SK-N-SH (cell line): Measurements from ENCODE around the gene PLAC9. TPM values are rescaled to one million over a fixed set of nuclear protein-coding genes. Genes with fewer than 3 reads are reported as not detected.

ENCODE experiments used
- CTCF ChIA-PET: fragments of 300-600, 350-600 bp; formaldehyde crosslinking; extraction: SDS; loops from one replicate; lab custom pipeline; 2021; lab: Yijun Ruan, JAX
- POLR2A ChIA-PET: fragments of 350-600 bp; sonication (Branson Sonifier 250); formaldehyde crosslinking; extraction: SDS; loops from one replicate; lab custom pipeline; 2020; ENCODE audit warnings: antibody characterized with exemption, inconsistent platforms; lab: Yijun Ruan, JAX
- DNase-seq: peaks from one replicate; pipeline ENCODE4 v3.0.0; 2012
- H2AFZ ChIP-seq: fragments of 200-600 bp; sonication (generic); 2 replicates; pipeline ENCODE4 v1.8.1; 2016; ENCODE audit warnings: antibody characterized with exemption, mild to moderate bottlenecking, low read depth
- H3F3A ChIP-seq: fragments of 200-600 bp; sonication (generic); replicated peaks from 2 replicates; pipeline ENCODE3; 2016; ENCODE audit warnings: antibody characterized with exemption, mild to moderate bottlenecking; ENCODE audit not compliant: insufficient read depth
- H3K27ac ChIP-seq, 2 experiments: fragments of 200-500 bp in 1 of 2; fragments of 200-600 bp in 1 of 2; sonication (Bioruptor generic) in 1 of 2; sonication (generic), shearing (Covaris generic) in 1 of 2; 2 replicates each; pipeline versions ENCODE4 v1.5.1 to v1.6.1; 2014 to 2016; ENCODE audit warnings: low read depth in 2 of 2, inconsistent platforms in 1 of 2, low read length in 1 of 2, mild to moderate bottlenecking in 1 of 2, mixed read lengths in 1 of 2
- H3K27me3 ChIP-seq: fragments of 200-600 bp; sonication (generic), shearing (Covaris generic); 2 replicates; pipeline ENCODE4 v1.6.1; 2016; ENCODE audit warnings: mixed run types; ENCODE audit not compliant: insufficient read depth
- H3K36me3 ChIP-seq, 2 experiments: fragments of 200-500 bp in 1 of 2; fragments of 200-600 bp in 1 of 2; sonication (Bioruptor generic) in 1 of 2; sonication (generic) in 1 of 2; replicated peaks in 1 of 2; 2 replicates each; pipeline versions ENCODE3 to v1.5.1; 2014 to 2016; ENCODE audit warnings: low read length in 1 of 2, mild to moderate bottlenecking in 1 of 2; ENCODE audit not compliant: insufficient read depth in 2 of 2, control insufficient read depth in 1 of 2
- H3K4me1 ChIP-seq, 2 experiments: fragments of 200-500 bp in 1 of 2; fragments of 200-600 bp in 1 of 2; sonication (Bioruptor generic) in 1 of 2; sonication (generic), shearing (Covaris generic) in 1 of 2; 2 replicates each; pipeline versions ENCODE4 v1.5.1 to v1.6.1; 2014 to 2016; ENCODE audit warnings: low read depth in 1 of 2, low read length in 1 of 2, mixed run types in 1 of 2; ENCODE audit not compliant: insufficient read depth in 2 of 2, control insufficient read depth in 1 of 2
- H3K4me2 ChIP-seq: fragments of 200-600 bp; sonication (generic), shearing (Covaris generic); 2 replicates; pipeline ENCODE4 v1.6.1; 2017; ENCODE audit warnings: mixed run types
- H3K4me3 ChIP-seq, 2 experiments: fragments of 200-500 bp in 1 of 2; fragments of 200-600 bp in 1 of 2; sonication (Bioruptor generic) in 1 of 2; sonication (generic), shearing (Covaris generic) in 1 of 2; 2 replicates each; pipeline versions ENCODE4 v1.5.1 to v1.8.1; 2014 to 2016; ENCODE audit warnings: low read depth in 2 of 2, inconsistent platforms in 1 of 2, low read length in 1 of 2, mild to moderate bottlenecking in 1 of 2, mixed read lengths in 1 of 2, moderate library complexity in 1 of 2
- H3K79me2 ChIP-seq: fragments of 200-600 bp; sonication (generic); 2 replicates; pipeline ENCODE4 v1.8.1; 2017; ENCODE audit warnings: mild to moderate bottlenecking; ENCODE audit not compliant: insufficient read depth
- H3K9ac ChIP-seq: fragments of 200-600 bp; sonication (generic); 2 replicates; pipeline ENCODE4 v1.6.1; 2017; ENCODE audit warnings: mixed run types
- H3K9me2 ChIP-seq: fragments of 200-600 bp; sonication (generic); 2 replicates; pipeline ENCODE4 v1.6.1; 2017; ENCODE audit warnings: mixed run types
- H3K9me3 ChIP-seq: fragments of 200-600 bp; sonication (generic); 2 replicates; pipeline ENCODE4 v1.6.1; 2017; ENCODE audit warnings: mixed run types, mild to moderate bottlenecking, moderate library complexity
- H4K20me1 ChIP-seq: fragments of 200-600 bp; sonication (generic); 2 replicates; pipeline ENCODE4 v1.6.1; 2017; ENCODE audit warnings: mild to moderate bottlenecking, mixed run types; ENCODE audit not compliant: insufficient read depth
- CHD2 ChIP-seq: fragments of 150-350 bp; IDR thresholded peaks from 2 replicates; pipeline ENCODE4 v1.6.1; 2018; ENCODE audit warnings: low read length; ENCODE audit not compliant: partially characterized antibody
- EZH2phosphoT487 ChIP-seq: fragments of 200-600 bp; sonication (generic); IDR thresholded peaks from 2 replicates; pipeline ENCODE4 v1.6.1; 2017; ENCODE audit warnings: low read depth, mixed run types, mild to moderate bottlenecking, antibody characterized with exemption, moderate library complexity, borderline replicate concordance
- FOXJ3 ChIP-seq: sonication (generic); formaldehyde crosslinking; IDR thresholded peaks from 2 replicates; pipeline ENCODE4 v1.5.1; 2020; ENCODE audit warnings: mild to moderate bottlenecking, missing genetic modification reagents
- GATA2 ChIP-seq: sonication (generic); formaldehyde crosslinking; IDR thresholded peaks from 2 replicates; pipeline ENCODE4 v1.5.0; 2020; ENCODE audit warnings: mild to moderate bottlenecking, missing genetic modification reagents
- JUND ChIP-seq: IDR thresholded peaks from 2 replicates; pipeline ENCODE4 v1.4.0; 2012
- MEF2A ChIP-seq: IDR thresholded peaks from 2 replicates; pipeline ENCODE4 v1.4.0; 2012; ENCODE audit warnings: low read depth, borderline replicate concordance
- NFIC ChIP-seq: IDR thresholded peaks from 2 replicates; pipeline ENCODE4 v1.4.0; 2012; ENCODE audit warnings: borderline replicate concordance
- RXRA ChIP-seq: IDR thresholded peaks from 2 replicates; pipeline ENCODE4 v1.4.0; 2012; ENCODE audit warnings: low read depth, mild to moderate bottlenecking, borderline replicate concordance
- SIN3A ChIP-seq: IDR thresholded peaks from 2 replicates; pipeline ENCODE4 v1.6.1; 2012; ENCODE audit warnings: low read depth, mild to moderate bottlenecking, low read length, moderate library complexity, borderline replicate concordance
- TCF12 ChIP-seq: IDR thresholded peaks from 2 replicates; pipeline ENCODE4 v1.4.0; 2012
- TEAD4 ChIP-seq: IDR thresholded peaks from 2 replicates; pipeline ENCODE4 v1.4.0; 2012; ENCODE audit warnings: mild to moderate bottlenecking, borderline replicate concordance; ENCODE audit not compliant: insufficient read depth
- YY1 ChIP-seq: IDR thresholded peaks from 2 replicates; pipeline ENCODE4 v1.4.0; 2012; ENCODE audit warnings: low read depth, mild to moderate bottlenecking
- WGBS: methylation state at CpG from one replicate; pipeline ENCODE4 v1.1.6; 2017; ENCODE audit warnings: low lambda C conversion rate; 5-methylcytosine and 5-hydroxymethylcytosine counted together
- polyA plus RNA-seq, 3 experiments: library from polyadenylated mRNA; depleted of rRNA; stranded (reverse); fragments of >200 nt; gene quantifications; 2 replicates each; pipeline ENCODE4 v1.2.3, GENCODE V29; 2012
- TF ChIP-seq, protein P1 (sequence below): IDR thresholded peaks from 2 replicates; pipeline ENCODE4 v1.6.1; 2012; ENCODE audit warnings: mild to moderate bottlenecking, low read depth, low read length, moderate library complexity
- TF ChIP-seq, protein P2 (sequence below): fragments of 200-600 bp; sonication (generic); IDR thresholded peaks from 2 replicates; pipeline ENCODE4 v1.6.1; 2017; ENCODE audit warnings: antibody characterized with exemption, mild to moderate bottlenecking, moderate library complexity
- TF ChIP-seq, protein P3 (sequence below): fragments of 150-350 bp; IDR thresholded peaks from 2 replicates; pipeline ENCODE4 v1.6.1; 2017; ENCODE audit warnings: antibody characterized with exemption, low read length, low read depth, borderline replicate concordance

Gene PLAC9
- polyA plus RNA-seq, 1 of the 3 experiments (the other 2 are of a cell fraction), result 0.21 TPM

DNA sequence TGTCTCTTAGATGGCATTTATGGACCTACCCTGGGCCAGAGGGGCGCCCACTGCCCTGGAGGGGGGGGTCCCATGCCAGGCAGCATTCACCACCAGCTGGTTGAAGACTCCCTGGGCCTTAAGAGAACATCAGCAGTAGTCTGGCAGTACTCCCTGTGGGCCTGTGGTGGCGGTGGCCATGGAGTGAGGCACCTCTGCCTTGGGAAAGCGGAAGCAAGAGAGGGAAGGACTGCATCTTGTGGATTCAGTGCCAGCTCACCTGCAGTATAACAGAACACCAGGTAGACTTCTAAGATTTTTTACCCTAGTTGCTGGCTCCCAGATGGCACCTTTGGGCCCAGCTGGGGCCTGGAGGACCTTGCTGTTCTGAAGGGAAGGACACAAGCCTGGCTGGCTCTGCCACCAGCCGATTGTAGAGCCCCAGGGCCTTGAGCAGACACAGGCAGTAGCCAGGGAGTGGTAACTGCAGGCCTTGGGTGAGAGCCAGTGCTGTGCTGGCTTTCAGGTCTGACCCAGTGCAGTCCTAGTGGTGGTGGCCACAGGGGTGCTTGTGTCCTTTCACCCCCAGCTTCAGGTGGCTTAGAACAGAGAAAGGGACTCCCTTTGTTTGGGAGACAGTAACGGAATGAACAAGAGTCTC lies 15.8 kb downstream of the PLAC9 start:
- H3K4me3 ChIP-seq, result no peak overlapping the region
- peaks cover 4 to 31% of the 10 kb centered on the region in 2 experiments for H3K36me3 ChIP-seq
- H3K9me2 ChIP-seq, result no peaks in the 10 kb centered on the region
- 0 out of 2 replicates have a peak, but pooled peaks cover 4% of the 10 kb centered on the region for H3K9me3 ChIP-seq
- H3K79me2 ChIP-seq, result no peaks in the 10 kb centered on the region
- H4K20me1 ChIP-seq, result no peaks in the 10 kb centered on the region
- ChIA-PET POLR2A (no interaction called here), CTCF (interaction anchor here (0.6 to 5.8 kb wide), 2 partner anchors 20 to 73 kb away, joined by 5 to 93 read pairs; no protein-coding TSS in a partner anchor)
- no peak for TF ChIP-seq CHD2
- no peak for TF ChIP-seq EZH2phosphoT487
- no peak for TF ChIP-seq GATA2
- TF ChIP-seq RXRA, result no peak
- no peak for TF ChIP-seq FOXJ3 (CRISPR knock-in tag)
- TF ChIP-seq, protein P1, sequence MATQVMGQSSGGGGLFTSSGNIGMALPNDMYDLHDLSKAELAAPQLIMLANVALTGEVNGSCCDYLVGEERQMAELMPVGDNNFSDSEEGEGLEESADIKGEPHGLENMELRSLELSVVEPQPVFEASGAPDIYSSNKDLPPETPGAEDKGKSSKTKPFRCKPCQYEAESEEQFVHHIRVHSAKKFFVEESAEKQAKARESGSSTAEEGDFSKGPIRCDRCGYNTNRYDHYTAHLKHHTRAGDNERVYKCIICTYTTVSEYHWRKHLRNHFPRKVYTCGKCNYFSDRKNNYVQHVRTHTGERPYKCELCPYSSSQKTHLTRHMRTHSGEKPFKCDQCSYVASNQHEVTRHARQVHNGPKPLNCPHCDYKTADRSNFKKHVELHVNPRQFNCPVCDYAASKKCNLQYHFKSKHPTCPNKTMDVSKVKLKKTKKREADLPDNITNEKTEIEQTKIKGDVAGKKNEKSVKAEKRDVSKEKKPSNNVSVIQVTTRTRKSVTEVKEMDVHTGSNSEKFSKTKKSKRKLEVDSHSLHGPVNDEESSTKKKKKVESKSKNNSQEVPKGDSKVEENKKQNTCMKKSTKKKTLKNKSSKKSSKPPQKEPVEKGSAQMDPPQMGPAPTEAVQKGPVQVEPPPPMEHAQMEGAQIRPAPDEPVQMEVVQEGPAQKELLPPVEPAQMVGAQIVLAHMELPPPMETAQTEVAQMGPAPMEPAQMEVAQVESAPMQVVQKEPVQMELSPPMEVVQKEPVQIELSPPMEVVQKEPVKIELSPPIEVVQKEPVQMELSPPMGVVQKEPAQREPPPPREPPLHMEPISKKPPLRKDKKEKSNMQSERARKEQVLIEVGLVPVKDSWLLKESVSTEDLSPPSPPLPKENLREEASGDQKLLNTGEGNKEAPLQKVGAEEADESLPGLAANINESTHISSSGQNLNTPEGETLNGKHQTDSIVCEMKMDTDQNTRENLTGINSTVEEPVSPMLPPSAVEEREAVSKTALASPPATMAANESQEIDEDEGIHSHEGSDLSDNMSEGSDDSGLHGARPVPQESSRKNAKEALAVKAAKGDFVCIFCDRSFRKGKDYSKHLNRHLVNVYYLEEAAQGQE, result no peak
- no peak for TF ChIP-seq TCF12
- no peak for TF ChIP-seq NFIC
- TF ChIP-seq, protein P2, sequence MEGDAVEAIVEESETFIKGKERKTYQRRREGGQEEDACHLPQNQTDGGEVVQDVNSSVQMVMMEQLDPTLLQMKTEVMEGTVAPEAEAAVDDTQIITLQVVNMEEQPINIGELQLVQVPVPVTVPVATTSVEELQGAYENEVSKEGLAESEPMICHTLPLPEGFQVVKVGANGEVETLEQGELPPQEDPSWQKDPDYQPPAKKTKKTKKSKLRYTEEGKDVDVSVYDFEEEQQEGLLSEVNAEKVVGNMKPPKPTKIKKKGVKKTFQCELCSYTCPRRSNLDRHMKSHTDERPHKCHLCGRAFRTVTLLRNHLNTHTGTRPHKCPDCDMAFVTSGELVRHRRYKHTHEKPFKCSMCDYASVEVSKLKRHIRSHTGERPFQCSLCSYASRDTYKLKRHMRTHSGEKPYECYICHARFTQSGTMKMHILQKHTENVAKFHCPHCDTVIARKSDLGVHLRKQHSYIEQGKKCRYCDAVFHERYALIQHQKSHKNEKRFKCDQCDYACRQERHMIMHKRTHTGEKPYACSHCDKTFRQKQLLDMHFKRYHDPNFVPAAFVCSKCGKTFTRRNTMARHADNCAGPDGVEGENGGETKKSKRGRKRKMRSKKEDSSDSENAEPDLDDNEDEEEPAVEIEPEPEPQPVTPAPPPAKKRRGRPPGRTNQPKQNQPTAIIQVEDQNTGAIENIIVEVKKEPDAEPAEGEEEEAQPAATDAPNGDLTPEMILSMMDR, result no peak
- no peak for TF ChIP-seq TEAD4
- no peak for TF ChIP-seq MEF2A
- TF ChIP-seq SIN3A, result no peak
- TF ChIP-seq, protein P3, sequence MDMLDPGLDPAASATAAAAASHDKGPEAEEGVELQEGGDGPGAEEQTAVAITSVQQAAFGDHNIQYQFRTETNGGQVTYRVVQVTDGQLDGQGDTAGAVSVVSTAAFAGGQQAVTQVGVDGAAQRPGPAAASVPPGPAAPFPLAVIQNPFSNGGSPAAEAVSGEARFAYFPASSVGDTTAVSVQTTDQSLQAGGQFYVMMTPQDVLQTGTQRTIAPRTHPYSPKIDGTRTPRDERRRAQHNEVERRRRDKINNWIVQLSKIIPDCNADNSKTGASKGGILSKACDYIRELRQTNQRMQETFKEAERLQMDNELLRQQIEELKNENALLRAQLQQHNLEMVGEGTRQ, result no peak
- TF ChIP-seq YY1, result no peak
- no peak for TF ChIP-seq JUND
- 100% methylated on average over 3 of the region's 5 CpGs for WGBS
- H3F3A ChIP-seq, result no peaks in the 10 kb centered on the region
- H3K27me3 ChIP-seq, result no peaks in the 10 kb centered on the region
- H3K27ac ChIP-seq, result no peak overlapping the region
- no peak overlapping the region for H3K4me2 ChIP-seq
- H3K9ac ChIP-seq, result no peak overlapping the region
- DNase-seq, result no peak
- H3K4me1 ChIP-seq, result peaks cover 4 to 9% of the 10 kb centered on the region in 2 experiments; a peak in 2 of 4 replicates
- no peak overlapping the region for H2AFZ ChIP-seq
